K562 (cell line): ENCODE results near the gene FBXO10. TPM values are rescaled to one million over a fixed set of nuclear protein-coding genes. Genes with fewer than 3 reads are reported as not detected.
A peak's percentile ranks its signal among the peaks of the same experiment; 100 is the strongest.

Experiments used
- FOXK1 ChIP-seq: sonication (generic); formaldehyde crosslinking; IDR thresholded peaks from 2 replicates; pipeline ENCODE4 v1.8.0; 2022; ENCODE audit warnings: missing genetic modification reagents, mild to moderate bottlenecking, borderline replicate concordance
- KDM1A ChIP-seq, 2 experiments: fragments of 450-650 bp; IDR thresholded peaks; 2 replicates each; pipeline ENCODE4 v1.6.1; 2016; ENCODE audit warnings: mild to moderate bottlenecking in 2 of 2
- MED1 ChIP-seq: sonication (generic); formaldehyde crosslinking; IDR thresholded peaks from 2 replicates; pipeline ENCODE4 v1.8.1; 2023; ENCODE audit warnings: missing genetic modification reagents, borderline replicate concordance
- PHB ChIP-seq: fragments of 250-450 bp; sonication (Bioruptor Pico); IDR thresholded peaks from 2 replicates; pipeline ENCODE4 v1.5.0; 2021
- RBBP5 ChIP-seq: fragments of 200-600 bp; sonication (generic); IDR thresholded peaks from 2 replicates; pipeline ENCODE4 v1.6.1; 2012; ENCODE audit warnings: borderline replicate concordance, mild to moderate bottlenecking, low read length, control low read depth, inconsistent platforms; ENCODE audit not compliant: insufficient read depth, poor library complexity, severe bottlenecking
- RBM39 ChIP-seq: fragments of 200-400 bp; formaldehyde crosslinking; optimal IDR thresholded peaks from 2 replicates; pipeline ENCODE3; 2018; ENCODE audit warnings: low read depth, low read length
- RUNX1 ChIP-seq: sonication (generic); IDR thresholded peaks from 2 replicates; pipeline ENCODE4 v1.6.1; 2016; ENCODE audit warnings: antibody characterized with exemption, low read depth
- SMARCE1 ChIP-seq: fragments of 450-650 bp; IDR thresholded peaks from 2 replicates; pipeline ENCODE4 v1.7.1; 2016; ENCODE audit warnings: mild to moderate bottlenecking
- TAF15 ChIP-seq: fragments of 200-400 bp; formaldehyde crosslinking; IDR thresholded peaks from 2 replicates; pipeline ENCODE4 v1.6.1; 2017; ENCODE audit warnings: mild to moderate bottlenecking, low read depth, low read length, moderate library complexity
- TRIM28 ChIP-seq: fragments of 450-650 bp; IDR thresholded peaks from 2 replicates; pipeline ENCODE4 v1.6.1; 2017
- ZNF239 ChIP-seq: fragments of 250-450 bp; sonication (Bioruptor Pico); IDR thresholded peaks from 2 replicates; pipeline ENCODE4 v1.4.0; 2020; ENCODE audit warnings: mild to moderate bottlenecking
- ZNF263 ChIP-seq: sonication (generic); formaldehyde crosslinking; IDR thresholded peaks from 2 replicates; pipeline ENCODE4 v1.8.0; 2022; ENCODE audit warnings: mild to moderate bottlenecking, missing genetic modification reagents, borderline replicate concordance
- ZNF408 ChIP-seq: fragments of 250-450 bp; sonication (Bioruptor Pico); IDR thresholded peaks from 2 replicates; pipeline ENCODE4 v1.4.0; 2020; ENCODE audit warnings: low read depth, mild to moderate bottlenecking, moderate library complexity
- polyA plus RNA-seq, 8 experiments: library from polyadenylated mRNA; depleted of rRNA in 4 of 8; stranded (reverse) in 5 of 8; unstranded in 3 of 8; fragments of >200 nt; fragmentation: Nextera tagmentation in 2 of 8; fragmentation: Illumina TruSeq in 1 of 8; extraction: Ambion mirVana in 2 of 8; extraction: Trizol in 1 of 8; gene quantifications; 2 replicates each; pipeline versions ENCODE4 v1.2.1 to v1.2.3, GENCODE V29; 2011 to 2014; ENCODE audit warnings: inconsistent platforms in 1 of 8, missing spikeins in 1 of 8
- total RNA-seq, 7 experiments: library from RNA; depleted of rRNA in 6 of 7; stranded (reverse); fragments of >200 nt in 6 of 7; fragmentation: Illumina TruSeq in 2 of 7; extraction: Trizol in 2 of 7; gene quantifications; 2 replicates each; pipeline versions ENCODE4 v1.2.1 to v1.2.3, GENCODE V29; 2011 to 2021; ENCODE audit warnings: low replicate concordance in 1 of 7
- TF ChIP-seq, protein P1 (sequence below): fragments of 450-650 bp; IDR thresholded peaks from 2 replicates; pipeline ENCODE4 v1.6.1; 2016; ENCODE audit warnings: borderline replicate concordance
- TF ChIP-seq, protein P2 (sequence below): fragments of 150-350 bp; conservative IDR thresholded peaks from 2 replicates; pipeline ENCODE4 v1.6.1; 2014; ENCODE audit warnings: low read length

The FBXO10 gene
- total and polyA plus RNA-seq, 9 of the 15 experiments (the other 6 are each of a cell fraction or from before 2014, with no cell fraction given): 0.84 to 9.9 (median 6.0) TPM

DNA sequence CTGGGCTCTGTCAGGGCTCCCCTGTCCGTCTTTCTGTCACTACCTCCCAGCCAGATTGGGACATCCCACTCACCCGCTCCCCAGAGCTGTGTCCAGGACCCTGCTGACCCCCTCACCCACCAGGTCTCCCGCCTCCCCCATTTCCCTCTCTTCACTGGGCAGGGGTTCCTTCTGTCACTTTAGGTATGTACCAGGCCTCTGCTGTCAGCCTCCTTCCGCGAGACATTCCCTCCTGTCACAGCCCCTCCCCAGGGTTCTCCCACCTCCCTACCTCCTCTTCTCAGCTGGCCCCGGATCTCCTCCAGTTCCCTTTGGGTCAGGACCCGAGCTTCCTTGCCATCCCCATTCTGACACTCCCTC, 89.9 kb downstream of the FBXO10 start (continued):
- TF ChIP-seq MED1: 0 out of 2 replicates have a peak, but pooled peaks have one; percentile 60
- no peak for TF ChIP-seq PHB (CRISPR knock-in tag)
- 0 out of 2 replicates have a peak, but pooled peaks have one; percentile 4 for TF ChIP-seq TRIM28
- 0 out of 2 replicates have a peak, but pooled peaks have one; percentile 12 for TF ChIP-seq SMARCE1
- TF ChIP-seq RBBP5: peak; percentile 28
- peak; percentile 38 for TF ChIP-seq RBM39
- TF ChIP-seq, protein P1, sequence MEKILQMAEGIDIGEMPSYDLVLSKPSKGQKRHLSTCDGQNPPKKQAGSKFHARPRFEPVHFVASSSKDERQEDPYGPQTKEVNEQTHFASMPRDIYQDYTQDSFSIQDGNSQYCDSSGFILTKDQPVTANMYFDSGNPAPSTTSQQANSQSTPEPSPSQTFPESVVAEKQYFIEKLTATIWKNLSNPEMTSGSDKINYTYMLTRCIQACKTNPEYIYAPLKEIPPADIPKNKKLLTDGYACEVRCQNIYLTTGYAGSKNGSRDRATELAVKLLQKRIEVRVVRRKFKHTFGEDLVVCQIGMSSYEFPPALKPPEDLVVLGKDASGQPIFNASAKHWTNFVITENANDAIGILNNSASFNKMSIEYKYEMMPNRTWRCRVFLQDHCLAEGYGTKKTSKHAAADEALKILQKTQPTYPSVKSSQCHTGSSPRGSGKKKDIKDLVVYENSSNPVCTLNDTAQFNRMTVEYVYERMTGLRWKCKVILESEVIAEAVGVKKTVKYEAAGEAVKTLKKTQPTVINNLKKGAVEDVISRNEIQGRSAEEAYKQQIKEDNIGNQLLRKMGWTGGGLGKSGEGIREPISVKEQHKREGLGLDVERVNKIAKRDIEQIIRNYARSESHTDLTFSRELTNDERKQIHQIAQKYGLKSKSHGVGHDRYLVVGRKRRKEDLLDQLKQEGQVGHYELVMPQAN: peak; percentile 73; the same call in 1 of the 2 replicates
- 0 out of 2 replicates have a peak, but pooled peaks have one; percentile 22 for TF ChIP-seq ZNF263
- TF ChIP-seq, protein P2, sequence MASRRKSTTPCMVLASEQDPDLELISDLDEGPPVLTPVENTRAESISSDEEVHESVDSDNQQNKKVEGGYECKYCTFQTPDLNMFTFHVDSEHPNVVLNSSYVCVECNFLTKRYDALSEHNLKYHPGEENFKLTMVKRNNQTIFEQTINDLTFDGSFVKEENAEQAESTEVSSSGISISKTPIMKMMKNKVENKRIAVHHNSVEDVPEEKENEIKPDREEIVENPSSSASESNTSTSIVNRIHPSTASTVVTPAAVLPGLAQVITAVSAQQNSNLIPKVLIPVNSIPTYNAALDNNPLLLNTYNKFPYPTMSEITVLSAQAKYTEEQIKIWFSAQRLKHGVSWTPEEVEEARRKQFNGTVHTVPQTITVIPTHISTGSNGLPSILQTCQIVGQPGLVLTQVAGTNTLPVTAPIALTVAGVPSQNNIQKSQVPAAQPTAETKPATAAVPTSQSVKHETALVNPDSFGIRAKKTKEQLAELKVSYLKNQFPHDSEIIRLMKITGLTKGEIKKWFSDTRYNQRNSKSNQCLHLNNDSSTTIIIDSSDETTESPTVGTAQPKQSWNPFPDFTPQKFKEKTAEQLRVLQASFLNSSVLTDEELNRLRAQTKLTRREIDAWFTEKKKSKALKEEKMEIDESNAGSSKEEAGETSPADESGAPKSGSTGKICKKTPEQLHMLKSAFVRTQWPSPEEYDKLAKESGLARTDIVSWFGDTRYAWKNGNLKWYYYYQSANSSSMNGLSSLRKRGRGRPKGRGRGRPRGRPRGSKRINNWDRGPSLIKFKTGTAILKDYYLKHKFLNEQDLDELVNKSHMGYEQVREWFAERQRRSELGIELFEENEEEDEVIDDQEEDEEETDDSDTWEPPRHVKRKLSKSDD: no peak
- TF ChIP-seq ZNF239: no peak
- no peak for TF ChIP-seq RUNX1
- 0 out of 2 replicates have a peak, but pooled peaks have one; percentile 58 for TF ChIP-seq FOXK1 (CRISPR knock-in tag)
- TF ChIP-seq KDM1A (IDR thresholded peaks at IDR 0.05): no peak
- TF ChIP-seq ZNF408 (CRISPR knock-in tag): no peak
- TF ChIP-seq TAF15: no peak
